K562 (cell line): ENCODE results near the gene EPHX1. TPM values are rescaled to one million over a fixed set of nuclear protein-coding genes. Genes with fewer than 3 reads are reported as not detected.

ENCODE experiments used
- CBX3 ChIP-seq, 2 experiments: IDR thresholded peaks; 1 replicate in 1 of 2; 2 replicates in 1 of 2; pipeline ENCODE4 v1.6.1; 2012; ENCODE audit warnings: inconsistent platforms in 2 of 2, low read length in 2 of 2, borderline replicate concordance in 1 of 2, control low read depth in 1 of 2
- FOXA3 ChIP-seq, 2 experiments: fragments of 450-650 bp in 1 of 2; sonication (generic) in 1 of 2; formaldehyde crosslinking; IDR thresholded peaks in 1 of 2; conservative IDR thresholded peaks in 1 of 2; 2 replicates each; pipeline versions ENCODE4 v1.4.0 to v1.8.0; 2020 to 2022; ENCODE audit warnings: mild to moderate bottlenecking in 2 of 2, missing genetic modification reagents in 1 of 2
- ILK ChIP-seq: fragments of 450-650 bp; IDR thresholded peaks from 2 replicates; pipeline ENCODE4 v1.6.1; 2016; ENCODE audit warnings: missing genetic modification characterization, low read depth, mild to moderate bottlenecking, missing compliant biosample characterization, moderate library complexity, borderline replicate concordance
- L3MBTL2 ChIP-seq: fragments of 450-650 bp; IDR thresholded peaks from 2 replicates; pipeline ENCODE4 v1.6.1; 2016; ENCODE audit warnings: mild to moderate bottlenecking, moderate library complexity
- MCM5 ChIP-seq: fragments of 450-650 bp; IDR thresholded peaks from 2 replicates; pipeline ENCODE4 v1.6.1; 2016; ENCODE audit warnings: low read depth
- POLR2AphosphoS5 ChIP-seq: IDR thresholded peaks from 2 replicates; pipeline ENCODE4 v1.6.1; 2011; ENCODE audit warnings: mild to moderate bottlenecking, low read depth, low read length, moderate library complexity; ENCODE audit not compliant: control insufficient read depth, insufficient read depth
- RBM15 ChIP-seq: fragments of 200-400 bp; formaldehyde crosslinking; IDR thresholded peaks from 2 replicates; pipeline ENCODE4 v1.6.1; 2018; ENCODE audit warnings: mild to moderate bottlenecking, low read length, moderate library complexity; ENCODE audit not compliant: insufficient read depth
- TRIM28 ChIP-seq: fragments of 450-650 bp; IDR thresholded peaks from 2 replicates; pipeline ENCODE4 v1.6.1; 2017
- ZNF121 ChIP-seq: sonication (generic); formaldehyde crosslinking; conservative IDR thresholded peaks from 2 replicates; pipeline ENCODE4 v1.8.0; 2022; ENCODE audit warnings: missing genetic modification reagents
- ZNF561 ChIP-seq: fragments of 450-650 bp; formaldehyde crosslinking; conservative IDR thresholded peaks from 2 replicates; pipeline ENCODE4 v1.4.0; 2020; ENCODE audit warnings: mild to moderate bottlenecking, moderate library complexity
- ZNF75A ChIP-seq: fragments of 450-650 bp; formaldehyde crosslinking; IDR thresholded peaks from 2 replicates; pipeline ENCODE4 v1.4.0; 2020; ENCODE audit warnings: mild to moderate bottlenecking
- ZNF780A ChIP-seq: fragments of 250-450 bp; sonication (Bioruptor Pico); IDR thresholded peaks from 2 replicates; pipeline ENCODE4 v1.5.0; 2021; ENCODE audit warnings: mild to moderate bottlenecking
- polyA plus RNA-seq, 8 experiments: library from polyadenylated mRNA; depleted of rRNA in 4 of 8; stranded (reverse) in 5 of 8; unstranded in 3 of 8; fragments of >200 nt; fragmentation: Nextera tagmentation in 2 of 8; fragmentation: Illumina TruSeq in 1 of 8; extraction: Ambion mirVana in 2 of 8; extraction: Trizol in 1 of 8; gene quantifications; 2 replicates each; pipeline versions ENCODE4 v1.2.1 to v1.2.3, GENCODE V29; 2011 to 2014; ENCODE audit warnings: inconsistent platforms in 1 of 8, missing spikeins in 1 of 8
- total RNA-seq, 7 experiments: library from RNA; depleted of rRNA in 6 of 7; stranded (reverse); fragments of >200 nt in 6 of 7; fragmentation: Illumina TruSeq in 2 of 7; extraction: Trizol in 2 of 7; gene quantifications; 2 replicates each; pipeline versions ENCODE4 v1.2.1 to v1.2.3, GENCODE V29; 2011 to 2021; ENCODE audit warnings: low replicate concordance in 1 of 7
- TF ChIP-seq, protein P1 (sequence below), 3 experiments: fragments of 200-800 bp in 1 of 3; fragments of 250-450 bp in 1 of 3; fragments of 450-650 bp in 1 of 3; sonication (Bioruptor Pico) in 1 of 3; sonication (Bioruptor generic) in 1 of 3; formaldehyde crosslinking in 1 of 3; IDR thresholded peaks; 2 replicates each; pipeline versions ENCODE4 v1.6.1 to v1.8.0; 2016 to 2022; ENCODE audit warnings: mild to moderate bottlenecking in 2 of 3, missing genetic modification characterization in 2 of 3, missing compliant biosample characterization in 1 of 3, moderate library complexity in 1 of 3
- TF ChIP-seq, protein P2 (sequence below): fragments of 450-650 bp; formaldehyde crosslinking; IDR thresholded peaks from 2 replicates; pipeline ENCODE4 v1.4.0; 2020; ENCODE audit warnings: mild to moderate bottlenecking, moderate library complexity
- TF ChIP-seq, protein P3 (sequence below): sonication (generic); formaldehyde crosslinking; IDR thresholded peaks from 2 replicates; pipeline ENCODE4 v1.8.0; 2023; ENCODE audit warnings: missing genetic modification reagents, mild to moderate bottlenecking, borderline replicate concordance
- TF ChIP-seq, protein P4 (sequence below): fragments of 450-650 bp; IDR thresholded peaks from 2 replicates; pipeline ENCODE4 v1.6.1; 2017; ENCODE audit warnings: mild to moderate bottlenecking, moderate library complexity

EPHX1 gene
- total and polyA plus RNA-seq, 9 of the 15 experiments (the other 6 are each of a cell fraction or from before 2014, with no cell fraction given), result 0.21 to 27.0 (median 6.7) TPM

DNA sequence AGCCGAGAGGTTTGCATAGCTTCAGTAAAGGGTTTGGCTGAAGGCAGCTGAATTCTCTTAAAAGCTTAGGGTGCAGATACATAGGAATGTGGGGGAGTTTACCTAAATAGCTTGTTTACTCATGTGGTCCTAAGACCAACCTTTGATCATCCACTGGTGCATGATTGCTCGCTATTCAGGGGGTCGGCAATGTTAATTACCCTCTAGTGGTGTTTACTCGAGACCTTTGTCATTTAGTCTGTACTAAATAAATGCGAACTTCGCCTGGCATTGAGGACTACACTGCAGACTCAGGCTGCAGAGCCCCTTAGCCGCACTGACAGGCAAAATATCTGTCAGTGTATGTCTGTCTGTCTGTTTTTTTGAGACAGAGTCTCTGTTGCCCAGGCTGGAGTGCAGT lies 40.4 kb downstream of the EPHX1 start (continued):
- TF ChIP-seq, protein P1, sequence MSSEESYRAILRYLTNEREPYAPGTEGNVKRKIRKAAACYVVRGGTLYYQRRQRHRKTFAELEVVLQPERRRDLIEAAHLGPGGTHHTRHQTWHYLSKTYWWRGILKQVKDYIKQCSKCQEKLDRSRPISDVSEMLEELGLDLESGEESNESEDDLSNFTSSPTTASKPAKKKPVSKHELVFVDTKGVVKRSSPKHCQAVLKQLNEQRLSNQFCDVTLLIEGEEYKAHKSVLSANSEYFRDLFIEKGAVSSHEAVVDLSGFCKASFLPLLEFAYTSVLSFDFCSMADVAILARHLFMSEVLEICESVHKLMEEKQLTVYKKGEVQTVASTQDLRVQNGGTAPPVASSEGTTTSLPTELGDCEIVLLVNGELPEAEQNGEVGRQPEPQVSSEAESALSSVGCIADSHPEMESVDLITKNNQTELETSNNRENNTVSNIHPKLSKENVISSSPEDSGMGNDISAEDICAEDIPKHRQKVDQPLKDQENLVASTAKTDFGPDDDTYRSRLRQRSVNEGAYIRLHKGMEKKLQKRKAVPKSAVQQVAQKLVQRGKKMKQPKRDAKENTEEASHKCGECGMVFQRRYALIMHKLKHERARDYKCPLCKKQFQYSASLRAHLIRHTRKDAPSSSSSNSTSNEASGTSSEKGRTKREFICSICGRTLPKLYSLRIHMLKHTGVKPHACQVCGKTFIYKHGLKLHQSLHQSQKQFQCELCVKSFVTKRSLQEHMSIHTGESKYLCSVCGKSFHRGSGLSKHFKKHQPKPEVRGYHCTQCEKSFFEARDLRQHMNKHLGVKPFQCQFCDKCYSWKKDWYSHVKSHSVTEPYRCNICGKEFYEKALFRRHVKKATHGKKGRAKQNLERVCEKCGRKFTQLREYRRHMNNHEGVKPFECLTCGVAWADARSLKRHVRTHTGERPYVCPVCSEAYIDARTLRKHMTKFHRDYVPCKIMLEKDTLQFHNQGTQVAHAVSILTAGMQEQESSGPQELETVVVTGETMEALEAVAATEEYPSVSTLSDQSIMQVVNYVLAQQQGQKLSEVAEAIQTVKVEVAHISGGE (CRISPR knock-in tag; IDR thresholded peaks at IDR 0.05), result no peak
- TF ChIP-seq FOXA3 (CRISPR knock-in tag; conservative IDR thresholded peaks at IDR 0.05 in 1 of 2, IDR thresholded peaks at IDR 0.05 in 1 of 2) (peak; percentile 30 to 77; a peak in 3 of 4 replicates), MCM5 (no peak), ZNF780A (CRISPR knock-in tag) (no peak), CBX3 (IDR thresholded peaks at IDR 0.05; ENCODE audit: borderline replicate concordance in 1 of 2, low read length in 2 of 2) (peak in 1 of 2 experiments; percentile 38; a peak in 1 of 3 replicates), ZNF561 (CRISPR knock-in tag) (no peak), TRIM28 (peak; percentile 43; the same call in 1 of the 2 replicates), RBM15 (no peak), ZNF75A (CRISPR knock-in tag) (no peak), ZNF121 (CRISPR knock-in tag) (no peak), L3MBTL2 (no peak), POLR2AphosphoS5 (no peak), ILK (tag) (no peak)
- TF ChIP-seq, protein P2, sequence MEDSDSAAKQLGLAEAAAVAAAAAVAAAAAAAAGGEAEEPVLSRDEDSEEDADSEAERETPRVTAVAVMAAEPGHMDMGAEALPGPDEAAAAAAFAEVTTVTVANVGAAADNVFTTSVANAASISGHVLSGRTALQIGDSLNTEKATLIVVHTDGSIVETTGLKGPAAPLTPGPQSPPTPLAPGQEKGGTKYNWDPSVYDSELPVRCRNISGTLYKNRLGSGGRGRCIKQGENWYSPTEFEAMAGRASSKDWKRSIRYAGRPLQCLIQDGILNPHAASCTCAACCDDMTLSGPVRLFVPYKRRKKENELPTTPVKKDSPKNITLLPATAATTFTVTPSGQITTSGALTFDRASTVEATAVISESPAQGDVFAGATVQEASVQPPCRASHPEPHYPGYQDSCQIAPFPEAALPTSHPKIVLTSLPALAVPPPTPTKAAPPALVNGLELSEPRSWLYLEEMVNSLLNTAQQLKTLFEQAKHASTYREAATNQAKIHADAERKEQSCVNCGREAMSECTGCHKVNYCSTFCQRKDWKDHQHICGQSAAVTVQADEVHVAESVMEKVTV (CRISPR knock-in tag), result no peak
- TF ChIP-seq, protein P3, sequence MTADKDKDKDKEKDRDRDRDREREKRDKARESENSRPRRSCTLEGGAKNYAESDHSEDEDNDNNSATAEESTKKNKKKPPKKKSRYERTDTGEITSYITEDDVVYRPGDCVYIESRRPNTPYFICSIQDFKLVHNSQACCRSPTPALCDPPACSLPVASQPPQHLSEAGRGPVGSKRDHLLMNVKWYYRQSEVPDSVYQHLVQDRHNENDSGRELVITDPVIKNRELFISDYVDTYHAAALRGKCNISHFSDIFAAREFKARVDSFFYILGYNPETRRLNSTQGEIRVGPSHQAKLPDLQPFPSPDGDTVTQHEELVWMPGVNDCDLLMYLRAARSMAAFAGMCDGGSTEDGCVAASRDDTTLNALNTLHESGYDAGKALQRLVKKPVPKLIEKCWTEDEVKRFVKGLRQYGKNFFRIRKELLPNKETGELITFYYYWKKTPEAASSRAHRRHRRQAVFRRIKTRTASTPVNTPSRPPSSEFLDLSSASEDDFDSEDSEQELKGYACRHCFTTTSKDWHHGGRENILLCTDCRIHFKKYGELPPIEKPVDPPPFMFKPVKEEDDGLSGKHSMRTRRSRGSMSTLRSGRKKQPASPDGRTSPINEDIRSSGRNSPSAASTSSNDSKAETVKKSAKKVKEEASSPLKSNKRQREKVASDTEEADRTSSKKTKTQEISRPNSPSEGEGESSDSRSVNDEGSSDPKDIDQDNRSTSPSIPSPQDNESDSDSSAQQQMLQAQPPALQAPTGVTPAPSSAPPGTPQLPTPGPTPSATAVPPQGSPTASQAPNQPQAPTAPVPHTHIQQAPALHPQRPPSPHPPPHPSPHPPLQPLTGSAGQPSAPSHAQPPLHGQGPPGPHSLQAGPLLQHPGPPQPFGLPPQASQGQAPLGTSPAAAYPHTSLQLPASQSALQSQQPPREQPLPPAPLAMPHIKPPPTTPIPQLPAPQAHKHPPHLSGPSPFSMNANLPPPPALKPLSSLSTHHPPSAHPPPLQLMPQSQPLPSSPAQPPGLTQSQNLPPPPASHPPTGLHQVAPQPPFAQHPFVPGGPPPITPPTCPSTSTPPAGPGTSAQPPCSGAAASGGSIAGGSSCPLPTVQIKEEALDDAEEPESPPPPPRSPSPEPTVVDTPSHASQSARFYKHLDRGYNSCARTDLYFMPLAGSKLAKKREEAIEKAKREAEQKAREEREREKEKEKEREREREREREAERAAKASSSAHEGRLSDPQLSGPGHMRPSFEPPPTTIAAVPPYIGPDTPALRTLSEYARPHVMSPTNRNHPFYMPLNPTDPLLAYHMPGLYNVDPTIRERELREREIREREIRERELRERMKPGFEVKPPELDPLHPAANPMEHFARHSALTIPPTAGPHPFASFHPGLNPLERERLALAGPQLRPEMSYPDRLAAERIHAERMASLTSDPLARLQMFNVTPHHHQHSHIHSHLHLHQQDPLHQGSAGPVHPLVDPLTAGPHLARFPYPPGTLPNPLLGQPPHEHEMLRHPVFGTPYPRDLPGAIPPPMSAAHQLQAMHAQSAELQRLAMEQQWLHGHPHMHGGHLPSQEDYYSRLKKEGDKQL, result no peak
- TF ChIP-seq, protein P4, sequence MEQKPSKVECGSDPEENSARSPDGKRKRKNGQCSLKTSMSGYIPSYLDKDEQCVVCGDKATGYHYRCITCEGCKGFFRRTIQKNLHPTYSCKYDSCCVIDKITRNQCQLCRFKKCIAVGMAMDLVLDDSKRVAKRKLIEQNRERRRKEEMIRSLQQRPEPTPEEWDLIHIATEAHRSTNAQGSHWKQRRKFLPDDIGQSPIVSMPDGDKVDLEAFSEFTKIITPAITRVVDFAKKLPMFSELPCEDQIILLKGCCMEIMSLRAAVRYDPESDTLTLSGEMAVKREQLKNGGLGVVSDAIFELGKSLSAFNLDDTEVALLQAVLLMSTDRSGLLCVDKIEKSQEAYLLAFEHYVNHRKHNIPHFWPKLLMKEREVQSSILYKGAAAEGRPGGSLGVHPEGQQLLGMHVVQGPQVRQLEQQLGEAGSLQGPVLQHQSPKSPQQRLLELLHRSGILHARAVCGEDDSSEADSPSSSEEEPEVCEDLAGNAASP, result no peak
